Measurements from ENCODE around the gene TMEM132C. TPM values are rescaled to one million over a fixed set of nuclear protein-coding genes. Genes with fewer than 3 reads are reported as not detected.

The TMEM132C gene
- total and polyA plus RNA-seq, 2 donors (not counting 1 experiment from before 2014, with no cell fraction given) = not detected

- ATAC-seq (ENCODE audit: low read depth) (no peak), DNase-seq (no peak)
- Mint-ChIP-seq H3K9me3 (ENCODE audit: insufficient read depth) (no peaks in the 10 kb centered on the region), H3K27ac (no peak overlapping the region), H3K4me3 (no peak overlapping the region), H3K27me3 (no peaks in the 10 kb centered on the region), H3K4me1 (no peaks in the 10 kb centered on the region)
- CTCF ChIA-PET = no interaction called here
- POLR2A ChIA-PET = no interaction called here
- 74% methylated on average over 3 of the region's 4 CpGs for WGBS (ENCODE audit: insufficient coverage)
- intact Hi-C loops (cut with micrococcal nuclease) = no loop called here
- Histone ChIP-seq H3K9ac (ENCODE audit: low read length) (no peak overlapping the region), H3K9me3 (ENCODE audit: control extremely low read depth in 1 of 3, control insufficient read depth in 2 of 3, insufficient read depth in 1 of 3, low read length in 2 of 3) (no peaks in the 10 kb centered on the region), H3K27me3 (replicated peaks in 1 of 4; ENCODE audit: control extremely low read depth in 1 of 4, control insufficient read depth in 3 of 4, insufficient read depth in 4 of 4, low read length in 3 of 4) (no peaks in the 10 kb centered on the region), H3K4me3 (ENCODE audit: control extremely low read depth in 1 of 5, extremely low read depth in 1 of 5, insufficient read depth in 1 of 5, low read depth in 2 of 5, low read length in 4 of 5) (no peak overlapping the region), H3K36me3 (replicated peaks in 1 of 2; ENCODE audit: control extremely low read depth in 1 of 2, control insufficient read depth in 1 of 2, extremely low read depth in 1 of 2, insufficient read depth in 2 of 2, low read length in 1 of 2) (no peaks in the 10 kb centered on the region), H3K79me2 (ENCODE audit: control insufficient read depth, insufficient read depth, low read length) (no peaks in the 10 kb centered on the region), H3K4me2 (replicated peaks; ENCODE audit: low read depth, low read length, poor library complexity, severe bottlenecking) (no peak overlapping the region), H4K20me1 (ENCODE audit: control insufficient read depth, insufficient read depth, low read length, poor library complexity, severe bottlenecking) (no peaks in the 10 kb centered on the region), H3K4me1 (ENCODE audit: control insufficient read depth in 2 of 2, insufficient read depth in 2 of 2, low read length in 2 of 2) (no peaks in the 10 kb centered on the region), H3K27ac (ENCODE audit: low read length in 2 of 2) (no peak overlapping the region), H2AFZ (ENCODE audit: insufficient read depth, low read depth, low read length, poor library complexity, severe bottlenecking) (no peak overlapping the region)
- TF ChIP-seq, protein P1, sequence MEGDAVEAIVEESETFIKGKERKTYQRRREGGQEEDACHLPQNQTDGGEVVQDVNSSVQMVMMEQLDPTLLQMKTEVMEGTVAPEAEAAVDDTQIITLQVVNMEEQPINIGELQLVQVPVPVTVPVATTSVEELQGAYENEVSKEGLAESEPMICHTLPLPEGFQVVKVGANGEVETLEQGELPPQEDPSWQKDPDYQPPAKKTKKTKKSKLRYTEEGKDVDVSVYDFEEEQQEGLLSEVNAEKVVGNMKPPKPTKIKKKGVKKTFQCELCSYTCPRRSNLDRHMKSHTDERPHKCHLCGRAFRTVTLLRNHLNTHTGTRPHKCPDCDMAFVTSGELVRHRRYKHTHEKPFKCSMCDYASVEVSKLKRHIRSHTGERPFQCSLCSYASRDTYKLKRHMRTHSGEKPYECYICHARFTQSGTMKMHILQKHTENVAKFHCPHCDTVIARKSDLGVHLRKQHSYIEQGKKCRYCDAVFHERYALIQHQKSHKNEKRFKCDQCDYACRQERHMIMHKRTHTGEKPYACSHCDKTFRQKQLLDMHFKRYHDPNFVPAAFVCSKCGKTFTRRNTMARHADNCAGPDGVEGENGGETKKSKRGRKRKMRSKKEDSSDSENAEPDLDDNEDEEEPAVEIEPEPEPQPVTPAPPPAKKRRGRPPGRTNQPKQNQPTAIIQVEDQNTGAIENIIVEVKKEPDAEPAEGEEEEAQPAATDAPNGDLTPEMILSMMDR (IDR thresholded peaks at IDR 0.05) = no peak
- TF ChIP-seq EZH2 (IDR thresholded peaks at IDR 0.05; ENCODE audit: borderline replicate concordance, insufficient read depth, low read depth, low read length, poor library complexity, severe bottlenecking) = no peak
Measured at GRCh38 chr12:128606051-128606450, 339.1 kb downstream of the TMEM132C start.

GRCh38 chr12:128606538-128606937 is 339.6 kb downstream of the TMEM132C start:
- no peak overlapping the region for H3K9ac ChIP-seq (ENCODE audit: low read length)
- POLR2A ChIA-PET = no interaction called here
- CTCF ChIA-PET = no interaction called here
- no peak for TF ChIP-seq EZH2 (IDR thresholded peaks at IDR 0.05; ENCODE audit: borderline replicate concordance, insufficient read depth, low read depth, low read length, poor library complexity, severe bottlenecking)
- TF ChIP-seq, protein P1 (IDR thresholded peaks at IDR 0.05) = no peak
- Mint-ChIP-seq H3K27ac (no peak overlapping the region), H3K27me3 (no peaks in the 10 kb centered on the region), H3K9me3 (ENCODE audit: insufficient read depth) (no peaks in the 10 kb centered on the region), H3K4me1 (no peaks in the 10 kb centered on the region), H3K4me3 (no peak overlapping the region)
- H4K20me1 ChIP-seq (ENCODE audit: control insufficient read depth, insufficient read depth, low read length, poor library complexity, severe bottlenecking) = no peaks in the 10 kb centered on the region
- H3K79me2 ChIP-seq (ENCODE audit: control insufficient read depth, insufficient read depth, low read length) = no peaks in the 10 kb centered on the region
- H2AFZ ChIP-seq (ENCODE audit: insufficient read depth, low read depth, low read length, poor library complexity, severe bottlenecking) = no peak overlapping the region
- ATAC-seq (ENCODE audit: low read depth) (no peak), DNase-seq (no peak)
- H3K36me3 ChIP-seq (replicated peaks in 1 of 2; ENCODE audit: control extremely low read depth in 1 of 2, control insufficient read depth in 1 of 2, extremely low read depth in 1 of 2, insufficient read depth in 2 of 2, low read length in 1 of 2) = no peaks in the 10 kb centered on the region
- no peak overlapping the region for H3K4me3 ChIP-seq (ENCODE audit: control extremely low read depth in 1 of 5, extremely low read depth in 1 of 5, insufficient read depth in 1 of 5, low read depth in 2 of 5, low read length in 4 of 5)
- H3K27me3 ChIP-seq (replicated peaks in 1 of 4; ENCODE audit: control extremely low read depth in 1 of 4, control insufficient read depth in 3 of 4, insufficient read depth in 4 of 4, low read length in 3 of 4) = no peaks in the 10 kb centered on the region
- no peak overlapping the region for H3K4me2 ChIP-seq (replicated peaks; ENCODE audit: low read depth, low read length, poor library complexity, severe bottlenecking)
- H3K27ac ChIP-seq (ENCODE audit: low read length in 2 of 2) = no peak overlapping the region
- 80% methylated on average over 2 of the region's 3 CpGs for WGBS (ENCODE audit: insufficient coverage)
- H3K4me1 ChIP-seq (ENCODE audit: control insufficient read depth in 2 of 2, insufficient read depth in 2 of 2, low read length in 2 of 2) = no peaks in the 10 kb centered on the region
- H3K9me3 ChIP-seq (ENCODE audit: control extremely low read depth in 1 of 3, control insufficient read depth in 2 of 3, insufficient read depth in 1 of 3, low read length in 2 of 3) = no peaks in the 10 kb centered on the region
- intact Hi-C loops (cut with micrococcal nuclease) = no loop called here

All from B cell (primary cell).